ENCODE measurements around the gene BECN2.

BECN2 gene, protein sequence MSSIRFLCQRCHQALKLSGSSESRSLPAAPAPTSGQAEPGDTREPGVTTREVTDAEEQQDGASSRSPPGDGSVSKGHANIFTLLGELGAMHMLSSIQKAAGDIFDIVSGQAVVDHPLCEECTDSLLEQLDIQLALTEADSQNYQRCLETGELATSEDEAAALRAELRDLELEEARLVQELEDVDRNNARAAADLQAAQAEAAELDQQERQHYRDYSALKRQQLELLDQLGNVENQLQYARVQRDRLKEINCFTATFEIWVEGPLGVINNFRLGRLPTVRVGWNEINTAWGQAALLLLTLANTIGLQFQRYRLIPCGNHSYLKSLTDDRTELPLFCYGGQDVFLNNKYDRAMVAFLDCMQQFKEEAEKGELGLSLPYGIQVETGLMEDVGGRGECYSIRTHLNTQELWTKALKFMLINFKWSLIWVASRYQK

GRCh38 chr1:241957692-241958494 lies at the start of gene BECN2:
BECN2 (plus strand) TSS chr1:241957767; CDS start chr1:241957767, 0 bp downstream.
- DNase-seq (ENCODE audit: low spot score), result no peak

DNA sequence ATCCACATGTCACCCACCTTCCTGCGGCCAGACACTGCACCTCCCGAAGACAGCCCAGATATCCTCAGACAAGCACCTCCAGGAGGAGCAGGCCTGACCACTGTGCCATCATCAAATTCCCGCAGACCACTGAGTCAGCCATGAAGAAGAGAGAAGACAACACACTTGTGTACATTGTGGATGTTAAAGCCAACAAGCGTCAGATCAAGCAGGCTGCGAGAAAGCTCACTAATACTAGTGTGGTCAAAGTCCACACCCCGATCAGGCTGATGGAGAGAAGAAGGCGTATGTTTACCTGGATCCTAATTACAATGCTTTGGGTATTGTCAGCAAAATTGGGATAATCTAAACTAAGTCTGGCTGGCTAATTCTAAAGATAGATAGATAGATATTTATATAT lies 41.4 kb upstream of the BECN2 start:
- no peak for DNase-seq (ENCODE audit: low spot score)

DNA sequence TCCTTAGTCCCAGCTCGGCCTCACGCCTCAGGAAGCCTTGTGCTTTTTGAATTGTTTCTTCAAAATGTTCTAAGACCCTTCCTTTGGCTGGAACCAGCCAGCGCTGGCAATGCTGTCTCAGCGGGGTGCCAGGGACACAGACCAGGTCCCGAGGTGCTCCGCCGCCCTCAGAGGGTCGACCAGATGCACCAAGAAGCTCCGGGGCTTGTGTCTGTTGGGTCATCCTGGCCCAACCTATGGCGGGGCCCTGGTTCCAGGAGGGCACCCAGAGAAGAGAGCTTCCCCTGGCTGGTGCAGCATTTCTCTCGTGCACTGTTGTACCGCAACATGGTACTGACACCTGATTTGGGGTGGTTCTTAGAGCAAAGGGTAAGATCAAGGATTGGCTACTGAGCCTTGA lies 40.1 kb upstream of the BECN2 start:
- DNase-seq (ENCODE audit: low spot score), result no peak

DNA sequence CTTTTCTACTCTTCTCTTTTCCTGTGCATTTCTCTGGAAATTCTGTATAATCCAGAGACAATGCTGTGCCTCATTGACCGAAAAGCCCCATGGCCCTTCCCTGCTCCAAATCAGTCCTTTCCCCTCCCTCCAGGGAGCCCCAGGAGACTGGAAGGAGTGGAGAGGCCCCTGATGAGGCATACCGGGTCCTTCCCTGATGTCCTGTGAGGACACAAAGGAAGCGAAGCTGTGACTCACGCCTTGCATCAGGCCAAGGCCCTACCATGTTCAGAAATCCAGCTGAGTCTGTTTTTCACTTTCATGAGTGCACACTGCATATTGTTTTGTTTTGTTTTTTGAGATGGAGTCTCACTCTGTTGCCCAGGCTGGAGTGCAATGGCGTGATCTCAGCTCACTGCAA lies 38.7 kb upstream of the BECN2 start:
- DNase-seq (ENCODE audit: low spot score), result no peak

DNA sequence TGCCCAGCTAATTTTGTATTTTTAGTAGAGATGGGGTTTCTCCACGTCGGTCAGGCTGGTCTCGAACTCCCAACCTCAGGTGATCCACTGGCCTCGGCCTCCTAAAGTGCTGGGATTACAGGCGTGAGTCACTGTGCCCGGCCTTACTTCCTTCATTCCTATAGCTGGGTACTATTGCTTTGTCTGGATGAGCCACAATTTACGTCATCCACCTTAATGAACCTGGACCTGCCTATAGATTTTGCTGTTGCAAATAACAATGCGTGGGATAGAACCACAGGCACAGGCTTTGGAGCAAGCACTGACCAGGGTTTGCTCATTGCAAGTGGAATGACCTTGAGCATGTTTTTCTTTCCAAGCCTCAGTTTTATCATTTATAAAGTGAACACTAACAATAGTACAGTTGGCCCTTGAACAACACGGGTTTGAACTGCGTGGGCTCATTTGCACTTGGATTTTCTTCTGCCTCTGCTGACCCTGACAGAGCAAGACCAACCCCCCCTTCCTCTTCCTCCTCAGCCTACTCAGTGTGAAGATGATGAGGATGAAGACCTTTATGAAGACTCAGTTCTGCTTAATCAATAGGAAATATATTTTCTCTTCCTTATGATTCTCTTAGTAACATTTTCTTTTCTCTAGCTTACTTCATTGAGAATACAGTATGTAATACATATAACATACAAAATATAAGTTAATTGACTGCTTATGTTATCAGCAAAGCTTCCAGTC lies 33.3 kb upstream of the BECN2 start:
- DNase-seq (ENCODE audit: low spot score), result no peak

DNA sequence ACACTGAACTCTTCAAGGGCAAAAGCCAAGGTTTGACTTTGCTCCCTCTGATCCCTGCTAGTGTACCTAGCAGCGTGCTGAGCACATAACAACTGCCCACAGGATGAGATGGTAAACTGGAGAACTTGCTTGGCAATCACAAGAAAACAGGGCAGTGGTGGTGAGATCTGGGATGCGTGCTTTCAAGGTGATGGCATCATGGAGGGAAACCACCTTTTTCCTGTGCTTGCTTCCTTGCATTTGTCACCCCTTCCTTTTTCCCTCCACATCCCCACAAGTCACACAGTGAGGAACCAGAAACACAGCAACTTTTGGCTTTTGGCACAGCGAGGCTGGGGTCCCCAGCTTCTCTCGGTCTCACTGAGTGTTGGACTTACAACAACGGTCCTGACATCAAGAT lies 31.4 kb upstream of the BECN2 start:
- no peak for DNase-seq (ENCODE audit: low spot score)

GRCh38 chr1:241927321-241927720 lies 30.2 kb upstream of the BECN2 start:
- no peak for DNase-seq (ENCODE audit: low spot score)

DNA sequence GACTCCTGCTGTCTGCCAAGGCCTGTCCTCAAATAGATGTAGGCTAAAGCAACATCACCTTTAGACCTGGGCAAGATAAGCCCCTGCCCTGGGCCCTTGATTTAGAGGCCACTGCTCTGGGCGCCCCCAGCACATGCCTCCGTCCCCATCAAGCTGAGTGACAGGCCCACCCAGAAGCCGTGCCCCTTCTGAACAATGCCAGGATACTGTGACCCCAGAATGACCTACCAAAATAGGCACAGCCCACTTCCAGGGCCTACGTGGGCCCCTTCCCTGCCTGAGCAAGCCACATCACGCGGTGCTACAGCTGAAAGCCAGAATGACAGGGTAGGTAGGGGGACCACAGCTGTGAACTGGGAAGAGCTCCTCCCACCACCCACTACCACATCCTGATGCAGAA lies 24.7 kb upstream of the BECN2 start:
- DNase-seq (ENCODE audit: low spot score), result no peak

GRCh38 chr1:241934201-241934848 lies 23.2 kb upstream of the BECN2 start:
- DNase-seq (ENCODE audit: low spot score), result peak; percentile 88

GRCh38 chr1:241934866-241935265 lies 22.7 kb upstream of the BECN2 start:
- DNase-seq (ENCODE audit: low spot score), result peak; percentile 33

DNA sequence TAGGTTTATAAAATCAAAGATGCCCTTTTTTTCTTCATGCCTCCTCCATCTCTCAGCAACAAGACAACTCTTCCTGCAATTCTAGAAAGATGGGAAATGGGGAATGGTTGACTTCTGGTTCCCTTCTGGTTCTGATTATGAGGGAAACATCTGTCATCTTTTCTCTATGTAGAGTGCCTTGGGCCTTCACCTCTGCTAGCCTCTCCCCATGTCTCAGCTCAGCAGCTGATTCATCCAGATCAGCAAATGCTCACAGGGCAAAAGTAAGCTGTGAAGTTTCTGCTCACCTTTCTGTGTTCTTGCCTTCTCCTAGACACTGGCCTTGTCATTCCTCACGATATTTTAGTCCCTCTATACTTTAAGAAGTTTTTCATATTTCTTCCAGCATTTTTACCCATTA lies 17.8 kb upstream of the BECN2 start:
- no peak for DNase-seq (ENCODE audit: low spot score)

DNA sequence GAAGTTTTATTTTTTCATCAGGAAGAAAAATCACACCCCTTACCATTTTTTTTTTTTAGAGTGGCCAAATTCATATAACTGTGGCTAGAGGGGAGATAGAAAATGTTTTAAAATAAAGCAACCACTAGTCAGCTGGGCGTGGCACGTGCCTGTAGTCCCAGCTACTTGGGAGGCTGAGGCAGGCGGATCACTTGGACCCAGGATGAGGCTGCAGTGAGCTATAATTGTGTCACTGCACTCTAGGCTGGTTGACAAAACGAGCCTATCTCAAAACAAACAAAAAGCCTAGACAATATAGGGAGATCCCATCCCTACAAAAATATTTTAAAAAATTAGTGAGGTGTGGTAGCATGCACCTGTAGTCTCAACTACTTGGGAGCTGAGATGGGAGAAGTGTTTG lies 14.8 kb upstream of the BECN2 start:
- DNase-seq (ENCODE audit: low spot score), result no peak

DNA sequence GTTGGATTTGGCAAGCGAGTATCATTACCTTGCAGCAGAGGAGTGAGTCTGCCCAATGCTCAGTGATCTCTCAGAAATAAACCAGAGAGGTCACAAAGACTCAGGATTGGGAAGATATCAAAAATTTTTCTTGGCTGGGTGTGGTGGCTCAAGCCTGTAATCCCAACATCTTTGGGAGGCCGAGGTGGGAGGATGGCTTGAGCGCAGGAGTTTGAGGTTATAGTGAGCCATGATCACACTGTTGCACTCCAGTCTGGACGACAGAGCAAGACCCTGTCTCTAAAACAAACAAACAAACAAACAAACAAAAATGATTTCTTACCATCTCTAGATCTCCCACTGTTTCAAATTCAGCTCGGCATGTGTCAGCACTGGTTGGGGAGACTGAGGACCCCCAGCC lies 13.3 kb upstream of the BECN2 start:
- no peak for DNase-seq (ENCODE audit: low spot score)

DNA sequence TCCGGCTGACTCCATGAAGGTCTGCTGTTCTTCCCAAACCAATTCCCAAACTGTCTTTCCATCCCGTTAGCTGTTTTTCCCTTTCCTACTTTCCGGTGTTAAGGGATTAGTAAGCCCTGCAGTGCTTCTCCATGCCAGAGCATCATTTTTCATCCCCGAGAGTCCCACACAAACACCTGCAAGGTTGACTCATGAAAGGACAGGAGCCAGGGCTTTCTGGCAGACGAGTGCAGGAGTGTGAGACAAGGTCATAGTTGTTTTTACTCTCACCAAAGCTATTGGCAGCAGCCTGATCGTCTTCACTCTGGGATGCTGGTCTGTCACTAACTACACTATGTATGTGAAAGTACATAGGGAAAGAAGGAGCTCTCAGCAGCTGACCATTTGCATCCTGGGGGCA lies 10.2 kb upstream of the BECN2 start:
- no peak for DNase-seq (ENCODE audit: low spot score)

- no peak for DNase-seq (ENCODE audit: low spot score)
Observed at GRCh38 chr1:241950390-241950789, 7.2 kb upstream of the BECN2 start.

- DNase-seq (ENCODE audit: low spot score), result no peak
Observed at GRCh38 chr1:241962153-241962552, 4.6 kb downstream of the BECN2 start.

DNA sequence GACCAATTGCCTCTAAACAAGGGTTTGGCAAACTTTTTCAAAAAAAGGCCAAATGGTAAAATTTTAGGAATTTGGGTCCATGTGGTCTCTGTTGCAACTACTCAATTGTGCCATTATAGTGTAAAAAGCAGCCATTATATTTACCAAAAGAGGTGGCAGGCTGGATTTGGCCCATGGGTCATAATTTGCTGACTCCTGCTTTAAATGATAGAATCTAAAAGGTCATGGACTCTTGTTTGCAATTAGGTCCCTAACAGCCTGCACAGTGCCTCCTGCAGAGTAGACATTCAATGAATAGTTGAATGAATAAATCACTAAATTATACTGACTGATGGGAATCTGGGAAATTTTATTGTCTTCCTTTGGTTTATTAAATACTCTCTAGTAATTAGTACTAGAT lies 6.2 kb downstream of the BECN2 start:
- no peak for DNase-seq (ENCODE audit: low spot score)

DNA sequence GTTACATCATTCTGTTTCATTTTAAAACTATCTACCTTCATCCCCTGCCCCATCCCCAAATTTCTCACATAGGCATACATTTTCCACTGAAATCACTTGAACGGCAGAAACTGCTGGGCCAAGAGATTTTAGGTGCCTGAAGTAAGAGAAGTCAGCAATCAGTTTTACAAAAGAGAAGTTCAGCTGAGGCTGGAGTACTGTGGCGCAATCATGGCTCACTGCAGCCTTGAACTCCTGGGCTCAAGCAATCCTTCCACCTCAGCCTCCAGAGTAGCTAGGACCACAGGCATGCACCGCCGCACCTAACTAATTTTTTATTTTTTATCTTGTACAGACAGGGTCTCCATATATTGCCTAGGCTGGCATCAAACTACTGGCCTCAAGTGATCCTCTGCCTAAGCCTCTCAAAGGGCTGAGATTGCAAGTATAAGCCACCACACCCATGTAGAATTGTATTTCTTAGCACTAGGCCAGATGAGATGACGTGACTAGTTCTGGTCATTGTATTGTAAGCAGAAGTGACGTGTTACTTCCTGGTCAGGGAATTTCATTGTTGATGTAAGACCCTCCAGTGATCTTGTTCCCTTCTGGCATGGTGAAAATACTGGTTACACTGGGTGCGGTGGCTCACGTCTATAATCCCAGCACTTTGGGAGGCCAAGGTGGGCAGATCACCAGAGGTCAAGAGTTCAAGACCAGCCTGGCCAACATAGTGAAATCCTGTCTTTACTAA lies 7.1 kb downstream of the BECN2 start:
- no peak for DNase-seq (ENCODE audit: low spot score)

DNA sequence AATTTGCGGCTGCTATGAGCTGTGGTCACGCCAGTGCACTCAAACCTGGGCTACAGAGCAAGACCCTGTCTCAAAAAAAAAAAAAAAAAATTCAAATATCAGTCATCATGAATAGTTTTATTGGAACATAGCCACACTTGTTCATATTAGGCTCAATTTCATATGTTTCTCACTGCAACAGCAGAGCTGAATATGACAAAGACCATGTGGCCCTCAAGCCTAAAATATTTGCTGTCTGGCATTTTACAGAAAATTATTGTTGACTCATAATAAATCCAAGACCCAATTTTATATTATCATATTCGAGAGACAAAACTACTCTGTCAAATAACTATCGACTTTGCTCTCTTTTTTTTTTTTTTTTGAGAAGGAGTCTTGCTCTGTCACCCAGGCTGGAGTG lies 11.0 kb downstream of the BECN2 start:
- no peak for DNase-seq (ENCODE audit: low spot score)

DNA sequence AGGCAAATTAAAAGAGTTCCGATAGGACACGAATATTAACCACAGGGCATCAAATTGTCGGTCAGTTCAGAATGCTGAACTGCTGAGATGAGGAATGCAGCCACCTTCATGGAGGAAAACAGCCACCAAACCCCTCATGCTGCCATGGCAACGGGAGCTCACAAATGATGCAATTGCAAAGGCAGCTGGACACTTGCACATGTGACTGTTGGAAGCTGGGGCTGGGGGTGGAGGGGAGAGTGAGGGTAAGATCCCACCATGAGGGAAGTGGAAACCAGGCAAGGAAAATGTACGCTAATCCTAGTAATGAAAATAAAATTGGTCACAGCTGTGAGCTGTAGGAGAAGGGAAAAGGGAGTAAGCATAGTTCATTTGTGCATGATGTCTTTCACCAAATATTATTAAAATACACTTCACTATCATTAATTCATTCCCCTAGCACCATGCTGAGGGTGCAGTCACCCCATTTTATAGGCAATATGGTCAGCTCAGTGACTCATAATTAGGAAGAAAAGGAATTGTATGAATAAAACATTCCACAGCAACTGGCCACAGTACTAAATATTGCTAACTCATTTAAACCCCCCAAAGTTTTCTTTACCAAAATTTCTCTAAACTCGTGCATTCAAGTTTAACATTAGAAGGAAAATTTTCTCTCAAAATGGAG lies 15.3 kb downstream of the BECN2 start:
- no peak for DNase-seq (ENCODE audit: low spot score)

DNA sequence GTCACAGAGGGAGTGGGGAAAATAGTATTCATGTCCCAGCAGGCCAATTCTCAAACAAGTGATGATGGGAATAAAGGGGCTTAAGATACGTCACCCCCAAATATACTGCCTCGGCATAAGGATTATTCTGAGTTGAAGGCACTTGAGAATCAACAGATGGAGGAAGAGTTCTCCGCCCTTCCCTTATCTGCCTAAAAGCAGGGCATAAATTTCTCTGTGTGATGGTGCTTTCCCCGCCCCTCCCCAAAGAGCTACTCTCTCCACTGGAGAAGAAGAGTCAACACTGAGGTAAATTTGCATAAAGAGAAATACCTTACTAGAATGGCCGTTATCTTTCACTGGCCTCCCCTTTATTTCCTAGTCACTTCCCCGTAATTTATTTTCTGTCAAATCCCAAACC lies 18.7 kb downstream of the BECN2 start:
- DNase-seq (ENCODE audit: low spot score), result no peak
